ENCODE data around the gene SLC9C1.

GRCh38 chr3:112121577-112122547, 172.2 kb downstream of the SLC9C1 start:
- no peak for TF ChIP-seq NR2C2 (CRISPR knock-in tag; IDR thresholded peaks at IDR 0.05; ENCODE audit: borderline replicate concordance)
- TF ChIP-seq CTCF (CRISPR knock-in tag; IDR thresholded peaks at IDR 0.05) = no peak
- no peak for TF ChIP-seq ATF4 (CRISPR knock-in tag; IDR thresholded peaks at IDR 0.05)
- no peak for TF ChIP-seq ELF4 (CRISPR knock-in tag; IDR thresholded peaks at IDR 0.05; ENCODE audit: borderline replicate concordance)
